ENCODE results near the gene MTARC2.
"Not testable (repeated sequence)": the region's sequence is repeated elsewhere in the genome, so short reads cannot be mapped to it uniquely, and the experiment has no call there.

The MTARC2 gene

GRCh38 chr1:220732621-220733020 lies 15.5 kb upstream of the MTARC2 start:
- peak in 1 of 2 experiments; percentile 21 for DNase-seq

- peak; percentile 87 to 90 for DNase-seq
These were observed 15.0 kb upstream of the MTARC2 start for GRCh38 chr1:220733086-220733601.

- no peak for DNase-seq
These were observed 13.4 kb upstream of the MTARC2 start for GRCh38 chr1:220734571-220735326.

- not testable (repeated sequence) for DNase-seq
These were observed 11.8 kb upstream of the MTARC2 start for GRCh38 chr1:220736283-220736682.

- no peak for DNase-seq
These were observed 6.8 kb upstream of the MTARC2 start for GRCh38 chr1:220741349-220741748.

- no peak for DNase-seq
These were observed 6.3 kb upstream of the MTARC2 start for GRCh38 chr1:220741825-220742224.

- DNase-seq = no peak
These were observed 5.6 kb upstream of the MTARC2 start for GRCh38 chr1:220742520-220742919.

- no peak for DNase-seq
These were observed 1.3 kb upstream of the MTARC2 start for GRCh38 chr1:220746851-220747250.

GRCh38 chr1:220747437-220748088 lies 559 bp upstream of the MTARC2 start:
- DNase-seq = no peak

GRCh38 chr1:220748936-220749335 lies 814 bp downstream of the MTARC2 start:
- DNase-seq = no peak

GRCh38 chr1:220750131-220750515 lies 2.0 kb downstream of the MTARC2 start:
- no peak for DNase-seq

- no peak for DNase-seq
These were observed 3.0 kb downstream of the MTARC2 start for GRCh38 chr1:220751111-220751510.

- DNase-seq = no peak
These were observed 6.2 kb downstream of the MTARC2 start for GRCh38 chr1:220754212-220754917.

- DNase-seq = no peak
These were observed 6.8 kb downstream of the MTARC2 start for GRCh38 chr1:220754918-220755295.

GRCh38 chr1:220755309-220755708 lies 7.2 kb downstream of the MTARC2 start:
- DNase-seq = no peak

GRCh38 chr1:220757441-220757840 lies 9.3 kb downstream of the MTARC2 start:
- no peak for DNase-seq

- DNase-seq = no peak
These were observed 11.0 kb downstream of the MTARC2 start for GRCh38 chr1:220759147-220759546.

GRCh38 chr1:220761688-220762427 lies 13.7 kb downstream of the MTARC2 start:
- no peak for DNase-seq

- DNase-seq = no peak
These were observed 16.6 kb downstream of the MTARC2 start for GRCh38 chr1:220764757-220765156.

- no peak for DNase-seq
These were observed 19.4 kb downstream of the MTARC2 start for GRCh38 chr1:220767312-220768125.

GRCh38 chr1:220768126-220768601 lies 20.0 kb downstream of the MTARC2 start:
- DNase-seq = no peak

- DNase-seq = no peak
These were observed 21.1 kb downstream of the MTARC2 start for GRCh38 chr1:220769205-220769604.

Measured in activated T-cell treated with anti-CD3 and anti-CD28 coated beads, Interleukin-2, amount 50 U/mL, for 48 hours (primary cell).